HFFc6 (cell line): ENCODE results near the gene BRD3OS. TPM values are rescaled to one million over a fixed set of nuclear protein-coding genes. Genes with fewer than 3 reads are reported as not detected.

Source experiments
- DNase-seq: peaks from one replicate; pipeline ENCODE4 v3.0.0-alpha.2; 2018
- H3K27ac Mint-ChIP-seq: 2 replicates; pipeline ENCODE4 v1.8.0; 2020; ENCODE audit warnings: mild to moderate bottlenecking, mixed read lengths
- H3K27me3 Mint-ChIP-seq: 2 replicates; pipeline ENCODE4 v1.8.0; 2021; ENCODE audit warnings: mild to moderate bottlenecking, moderate library complexity, mixed read lengths; ENCODE audit not compliant: insufficient read depth
- H3K36me3 Mint-ChIP-seq: 2 replicates; pipeline ENCODE4 v1.8.0; 2021; ENCODE audit warnings: low read depth, mixed read lengths
- H3K4me1 Mint-ChIP-seq: 2 replicates; pipeline ENCODE4 v1.8.0; 2020; ENCODE audit warnings: low read depth, mixed read lengths
- H3K4me3 Mint-ChIP-seq: 2 replicates; pipeline ENCODE4 v1.8.0; 2020; ENCODE audit warnings: mild to moderate bottlenecking, moderate library complexity, mixed read lengths
- H3K9me3 Mint-ChIP-seq: 2 replicates; pipeline ENCODE4 v1.8.0; 2020; ENCODE audit warnings: mild to moderate bottlenecking, mixed read lengths
- total RNA-seq, 6 experiments: library from RNA; stranded (reverse); fragmentation: NEBNext Ultra II Directional; extraction: Animal tissue kit (Norgen Biotek cat#: 25700); gene quantifications; 2 replicates in 1 of 6; 3 replicates in 5 of 6; pipeline ENCODE4 v1.2.3, GENCODE V29; 2021
- TF ChIP-seq, protein P1 (sequence below): fragments of 200-600 bp; sonication (generic); IDR thresholded peaks from 2 replicates; pipeline ENCODE4 v1.5.0; 2021; ENCODE audit warnings: antibody characterized with exemption, mild to moderate bottlenecking

BRD3OS gene
- total RNA-seq, 6 experiments from 2014 or later = 28.7 to 36.8 (median 31.1) TPM

DNA sequence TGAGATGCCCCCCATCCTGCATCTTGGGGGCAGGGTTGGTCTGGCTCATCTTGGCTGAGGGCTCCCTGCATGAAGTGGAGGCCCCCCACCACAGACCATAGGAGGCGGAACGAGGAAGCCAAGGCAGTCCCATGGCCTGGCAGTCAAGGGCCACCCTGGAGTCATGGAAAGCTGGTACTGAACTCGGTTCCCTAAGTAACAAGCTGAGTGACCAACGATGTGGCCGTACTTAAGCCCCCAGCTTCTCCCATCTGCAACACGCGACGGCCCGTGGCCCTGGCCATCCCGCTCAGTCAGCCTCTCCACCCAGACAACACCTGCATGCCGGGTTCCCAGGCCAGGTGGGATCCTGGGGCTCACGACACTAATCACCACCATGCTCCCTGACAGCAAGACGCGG is 25.4 kb downstream of the BRD3OS start:
- Mint-ChIP-seq H3K4me1 (peaks cover 3% of the 10 kb centered on the region), H3K4me3 (no peak overlapping the region), H3K27ac (no peak overlapping the region), H3K36me3 (0 out of 2 replicates have a peak, but pooled peaks cover 5% of the 10 kb centered on the region), H3K27me3 (no peaks in the 10 kb centered on the region; the same call in none of the 2 replicates), H3K9me3 (no peaks in the 10 kb centered on the region)
- TF ChIP-seq, protein P1, sequence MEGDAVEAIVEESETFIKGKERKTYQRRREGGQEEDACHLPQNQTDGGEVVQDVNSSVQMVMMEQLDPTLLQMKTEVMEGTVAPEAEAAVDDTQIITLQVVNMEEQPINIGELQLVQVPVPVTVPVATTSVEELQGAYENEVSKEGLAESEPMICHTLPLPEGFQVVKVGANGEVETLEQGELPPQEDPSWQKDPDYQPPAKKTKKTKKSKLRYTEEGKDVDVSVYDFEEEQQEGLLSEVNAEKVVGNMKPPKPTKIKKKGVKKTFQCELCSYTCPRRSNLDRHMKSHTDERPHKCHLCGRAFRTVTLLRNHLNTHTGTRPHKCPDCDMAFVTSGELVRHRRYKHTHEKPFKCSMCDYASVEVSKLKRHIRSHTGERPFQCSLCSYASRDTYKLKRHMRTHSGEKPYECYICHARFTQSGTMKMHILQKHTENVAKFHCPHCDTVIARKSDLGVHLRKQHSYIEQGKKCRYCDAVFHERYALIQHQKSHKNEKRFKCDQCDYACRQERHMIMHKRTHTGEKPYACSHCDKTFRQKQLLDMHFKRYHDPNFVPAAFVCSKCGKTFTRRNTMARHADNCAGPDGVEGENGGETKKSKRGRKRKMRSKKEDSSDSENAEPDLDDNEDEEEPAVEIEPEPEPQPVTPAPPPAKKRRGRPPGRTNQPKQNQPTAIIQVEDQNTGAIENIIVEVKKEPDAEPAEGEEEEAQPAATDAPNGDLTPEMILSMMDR = no peak
- DNase-seq = no peak

- Mint-ChIP-seq H3K27me3 (no peaks in the 10 kb centered on the region; the same call in none of the 2 replicates), H3K27ac (no peak overlapping the region), H3K4me3 (no peak overlapping the region), H3K4me1 (peaks cover 9% of the 10 kb centered on the region), H3K9me3 (no peaks in the 10 kb centered on the region), H3K36me3 (0 out of 2 replicates have a peak, but pooled peaks cover 5% of the 10 kb centered on the region)
- DNase-seq = no peak
- TF ChIP-seq, protein P1 = no peak
These were observed 26.0 kb downstream of the BRD3OS start for GRCh38 chr9:134051319-134051718.

GRCh38 chr9:134052491-134052890 is 27.2 kb downstream of the BRD3OS start:
- Mint-ChIP-seq H3K27me3 (no peaks in the 10 kb centered on the region; the same call in none of the 2 replicates), H3K9me3 (no peaks in the 10 kb centered on the region), H3K4me1 (peaks cover 12% of the 10 kb centered on the region), H3K36me3 (0 out of 2 replicates have a peak, but pooled peaks cover 5% of the 10 kb centered on the region), H3K4me3 (no peak overlapping the region), H3K27ac (no peak overlapping the region)
- TF ChIP-seq, protein P1 = no peak
- no peak for DNase-seq

DNA sequence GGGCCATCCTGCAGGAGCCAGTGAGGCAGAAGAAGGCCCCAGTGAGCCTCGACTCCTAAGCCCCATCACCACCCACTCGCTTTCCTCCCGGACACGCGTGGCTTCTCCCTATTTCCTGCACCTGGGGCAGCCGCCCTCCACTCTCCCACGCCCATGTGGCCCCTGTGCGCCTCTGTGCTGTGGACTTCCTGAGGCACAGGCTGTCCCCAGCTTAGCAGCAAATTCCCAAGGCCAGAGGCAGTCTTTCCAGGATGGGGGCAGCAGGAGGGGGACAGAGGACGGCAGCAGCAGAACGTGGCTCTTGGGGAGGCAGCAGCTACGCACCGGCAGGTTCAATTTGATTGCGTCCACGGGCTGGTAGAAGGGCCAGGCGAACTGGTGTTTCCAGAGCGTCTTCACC is 27.7 kb downstream of the BRD3OS start:
- Mint-ChIP-seq H3K27ac (no peak overlapping the region), H3K4me1 (peaks cover 12% of the 10 kb centered on the region), H3K36me3 (0 out of 2 replicates have a peak, but pooled peaks cover 5% of the 10 kb centered on the region), H3K27me3 (no peaks in the 10 kb centered on the region; the same call in 1 of the 2 replicates), H3K4me3 (no peak overlapping the region), H3K9me3 (no peaks in the 10 kb centered on the region)
- TF ChIP-seq, protein P1 = no peak
- no peak for DNase-seq

GRCh38 chr9:134053401-134053871 is 28.2 kb downstream of the BRD3OS start:
- Mint-ChIP-seq H3K36me3 (0 out of 2 replicates have a peak, but pooled peaks cover 5% of the 10 kb centered on the region), H3K27me3 (no peaks in the 10 kb centered on the region; the same call in 1 of the 2 replicates), H3K4me1 (peaks cover 14% of the 10 kb centered on the region), H3K9me3 (no peaks in the 10 kb centered on the region), H3K4me3 (no peak overlapping the region), H3K27ac (no peak overlapping the region)
- TF ChIP-seq, protein P1 = no peak
- no peak for DNase-seq
